Prostate gland (tissue), 2 donors: ENCODE measurements around the gene SCN7A. TPM values are rescaled to one million over a fixed set of nuclear protein-coding genes. Genes with fewer than 3 reads are reported as not detected.
A peak's percentile ranks its signal among the peaks of the same experiment; 100 is the strongest.

Experiments
- DNase-seq: peaks from one replicate; pipeline ENCODE4 v3.0.0-alpha.2; 2019; ENCODE audit warnings: low spot score
- H3K27ac ChIP-seq, 2 donors: fragments of 200-600 bp; sonication (generic); 2 replicates each; pipeline ENCODE4 v1.5.1; 2017 to 2019
- H3K27me3 ChIP-seq: fragments of 200-600 bp; sonication (generic); replicated peaks from 2 replicates; pipeline ENCODE4 v1.5.1; 2019; ENCODE audit not compliant: insufficient read depth
- H3K36me3 ChIP-seq, 2 donors: fragments of 200-600 bp; sonication (generic); 1 replicate in 1 of 2; 2 replicates in 1 of 2; pipeline versions ENCODE4 v1.5.1 to v1.8.1; 2017 to 2019
- H3K4me1 ChIP-seq: fragments of 200-600 bp; sonication (generic); replicated peaks from 2 replicates; pipeline ENCODE4 v1.5.1; 2019
- H3K4me3 ChIP-seq, 2 donors: fragments of 200-600 bp; sonication (generic); 2 replicates each; pipeline ENCODE4 v1.5.1; 2017 to 2019
- H3K9me3 ChIP-seq: fragments of 200-600 bp; sonication (generic); 2 replicates; pipeline ENCODE4 v1.5.1; 2017
- POLR2A ChIP-seq: fragments of 450-650 bp; IDR thresholded peaks from one replicate; pipeline ENCODE4 v1.6.1; 2016; ENCODE audit warnings: antibody characterized with exemption, mild to moderate bottlenecking
- POLR2AphosphoS5 ChIP-seq: sonication (generic); formaldehyde crosslinking; IDR thresholded peaks from one replicate; pipeline ENCODE4 v1.6.1; 2017; ENCODE audit warnings: antibody characterized with exemption
- WGBS: methylation state at CpG from one replicate; pipeline ENCODE4 v1.1.5; 2018; 5-methylcytosine and 5-hydroxymethylcytosine counted together
- intact Hi-C: fragments of 100-400 bp; cut with DNase I; formaldehyde crosslinking; loops from one replicate; pipeline ENCODE4 v1.14.2; 2022
- total RNA-seq, 2 donors: library from RNA; depleted of rRNA; stranded (reverse); fragments of >200 nt; gene quantifications; one replicate each; pipeline ENCODE4 v1.1.0, GENCODE V29; 2016
- TF ChIP-seq, protein P1 (sequence below), 4 experiments: fragments of 200-600 bp in 2 of 4; fragments of 450-650 bp in 2 of 4; sonication (generic) in 2 of 4; IDR thresholded peaks; 1 replicate in 3 of 4; 2 replicates in 1 of 4; pipeline ENCODE4 v1.5.1; 2016 to 2019; ENCODE audit warnings: antibody characterized with exemption in 4 of 4, mild to moderate bottlenecking in 2 of 4, moderate library complexity in 2 of 4

Gene SCN7A
- total RNA-seq, 2 donors from 2014 or later: 6.3 to 16.5 TPM

GRCh38 chr2:166382448-166382847 lies 111.6 kb downstream of the SCN7A start:
- TF ChIP-seq POLR2AphosphoS5 (no peak), POLR2A (no peak)
- TF ChIP-seq, protein P1, sequence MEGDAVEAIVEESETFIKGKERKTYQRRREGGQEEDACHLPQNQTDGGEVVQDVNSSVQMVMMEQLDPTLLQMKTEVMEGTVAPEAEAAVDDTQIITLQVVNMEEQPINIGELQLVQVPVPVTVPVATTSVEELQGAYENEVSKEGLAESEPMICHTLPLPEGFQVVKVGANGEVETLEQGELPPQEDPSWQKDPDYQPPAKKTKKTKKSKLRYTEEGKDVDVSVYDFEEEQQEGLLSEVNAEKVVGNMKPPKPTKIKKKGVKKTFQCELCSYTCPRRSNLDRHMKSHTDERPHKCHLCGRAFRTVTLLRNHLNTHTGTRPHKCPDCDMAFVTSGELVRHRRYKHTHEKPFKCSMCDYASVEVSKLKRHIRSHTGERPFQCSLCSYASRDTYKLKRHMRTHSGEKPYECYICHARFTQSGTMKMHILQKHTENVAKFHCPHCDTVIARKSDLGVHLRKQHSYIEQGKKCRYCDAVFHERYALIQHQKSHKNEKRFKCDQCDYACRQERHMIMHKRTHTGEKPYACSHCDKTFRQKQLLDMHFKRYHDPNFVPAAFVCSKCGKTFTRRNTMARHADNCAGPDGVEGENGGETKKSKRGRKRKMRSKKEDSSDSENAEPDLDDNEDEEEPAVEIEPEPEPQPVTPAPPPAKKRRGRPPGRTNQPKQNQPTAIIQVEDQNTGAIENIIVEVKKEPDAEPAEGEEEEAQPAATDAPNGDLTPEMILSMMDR (IDR thresholded peaks at IDR 0.05): no peak
- 87% methylated on average over 3 of the region's 3 CpGs for WGBS
- Histone ChIP-seq H3K9me3 (no peaks in the 10 kb centered on the region), H3K27me3 (no peaks in the 10 kb centered on the region), H3K27ac (no peak overlapping the region), H3K36me3 (no peaks in the 10 kb centered on the region), H3K4me1 (no peaks in the 10 kb centered on the region), H3K4me3 (no peak overlapping the region)
- intact Hi-C loops: no loop called here
- no peak for DNase-seq

- Histone ChIP-seq H3K9me3 (no peaks in the 10 kb centered on the region), H3K27ac (no peak overlapping the region), H3K27me3 (no peaks in the 10 kb centered on the region), H3K4me3 (no peak overlapping the region), H3K36me3 (no peaks in the 10 kb centered on the region), H3K4me1 (no peaks in the 10 kb centered on the region)
- no peak for DNase-seq
- 48% methylated on average over 1 of the region's 1 CpG for WGBS
- TF ChIP-seq POLR2A (no peak), POLR2AphosphoS5 (no peak)
- TF ChIP-seq, protein P1 (IDR thresholded peaks at IDR 0.05): no peak
- intact Hi-C loops: no loop called here
These were observed 113.4 kb downstream of the SCN7A start for GRCh38 chr2:166380615-166381014.

DNA sequence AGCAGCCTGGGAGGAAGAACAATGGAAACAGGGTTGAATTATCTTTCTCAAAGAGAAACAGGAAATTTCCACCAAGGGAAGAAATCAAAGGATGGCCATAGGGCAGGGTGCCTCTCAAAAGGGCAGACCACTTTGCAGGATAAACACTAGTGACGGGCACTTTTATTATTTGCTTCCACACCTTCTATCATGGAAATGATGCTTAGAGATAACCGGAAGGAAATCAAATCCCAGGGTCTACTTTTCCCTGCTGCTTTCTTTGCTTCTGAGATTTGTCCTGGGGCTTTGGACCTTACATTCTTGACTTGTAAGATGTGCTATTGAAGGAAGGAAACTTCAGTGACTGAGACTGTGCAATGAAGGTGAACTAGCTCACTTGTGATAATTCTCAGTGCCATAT lies 117.2 kb downstream of the SCN7A start:
- Histone ChIP-seq H3K4me1 (no peaks in the 10 kb centered on the region), H3K9me3 (no peaks in the 10 kb centered on the region), H3K36me3 (no peaks in the 10 kb centered on the region), H3K27ac (no peak overlapping the region), H3K27me3 (no peaks in the 10 kb centered on the region), H3K4me3 (no peak overlapping the region)
- 66% methylated on average over 2 of the region's 2 CpGs for WGBS
- no peak for DNase-seq
- intact Hi-C loops: no loop called here
- no peak for TF ChIP-seq POLR2A
- TF ChIP-seq POLR2AphosphoS5: no peak
- TF ChIP-seq, protein P1 (IDR thresholded peaks at IDR 0.05): no peak

GRCh38 chr2:166376488-166376828 lies 117.6 kb downstream of the SCN7A start:
- Histone ChIP-seq H3K9me3 (no peaks in the 10 kb centered on the region), H3K4me3 (peak overlapping the region; percentile 31 to 37), H3K27me3 (no peaks in the 10 kb centered on the region), H3K4me1 (no peaks in the 10 kb centered on the region), H3K36me3 (no peaks in the 10 kb centered on the region), H3K27ac (no peak overlapping the region)
- WGBS: 15% methylated on average over 11 of the region's 11 CpGs
- TF ChIP-seq POLR2A (no peak), POLR2AphosphoS5 (no peak)
- TF ChIP-seq, protein P1 (IDR thresholded peaks at IDR 0.05): no peak
- intact Hi-C loops: no loop called here
- no peak for DNase-seq

DNA sequence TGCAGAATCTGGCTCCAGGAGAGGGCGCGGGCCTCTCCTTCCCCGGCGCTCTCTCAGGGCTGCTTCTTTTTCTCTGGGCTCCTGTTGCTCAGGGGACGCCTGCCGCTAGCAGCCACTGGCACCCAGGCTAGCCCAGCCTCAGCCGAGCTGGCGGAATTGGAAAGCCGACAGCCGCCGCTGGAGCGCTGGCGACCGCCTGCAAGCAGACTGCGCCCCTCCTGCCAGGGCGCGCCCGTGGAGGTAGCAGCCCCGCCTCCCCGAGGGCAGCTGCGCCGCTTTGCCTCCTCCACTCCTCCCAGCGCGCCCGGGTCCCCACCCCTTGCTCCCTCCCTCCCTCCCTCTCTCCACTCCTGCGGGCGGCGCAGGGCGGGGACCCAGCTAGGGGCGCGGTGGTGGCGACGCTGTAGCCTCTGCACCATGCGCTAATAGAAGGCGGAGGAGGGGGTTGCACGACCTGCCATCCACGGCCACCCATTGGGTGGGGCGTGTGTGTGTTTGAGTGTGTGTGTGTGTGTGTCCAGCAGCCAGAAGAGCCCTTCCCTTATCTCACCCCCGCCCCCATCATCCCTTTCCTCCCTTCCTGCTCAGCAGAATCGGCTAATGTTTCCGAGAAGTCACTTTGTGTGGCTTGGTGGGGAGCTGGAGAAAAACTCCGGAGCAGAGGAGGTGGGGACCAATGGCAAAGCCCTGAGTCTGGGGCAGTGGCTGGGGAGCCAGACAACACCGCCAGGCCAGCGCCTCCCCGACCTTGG lies 118.1 kb downstream of the SCN7A start, which contains the start of gene SCN9A:
TSS of gene SCN9A (minus strand) at position 209 of the 752 bp plus-strand sequence. CDS start 64,188 bp downstream, outside the sequence.
- intact Hi-C loops: no loop called here
- Histone ChIP-seq H3K4me3 (peak within 1 kb of the TSS; percentile 31 to 37), H3K27ac (no peak within 1 kb of the TSS), H3K4me1 (no peaks in the 10 kb centered on the region), H3K27me3 (no peaks in the 10 kb centered on the region), H3K9me3 (no peaks in the 10 kb centered on the region), H3K36me3 (no peaks in the 10 kb centered on the region)
- TF ChIP-seq, protein P1 (IDR thresholded peaks at IDR 0.05): no peak
- TF ChIP-seq POLR2AphosphoS5 (no peak), POLR2A (no peak)
- under 1% methylated on average over 35 of the region's 45 CpGs for WGBS
- DNase-seq: peak; percentile 62
